ENCODE results near the gene ARHGEF4. TPM values are rescaled to one million over a fixed set of nuclear protein-coding genes. Genes with fewer than 3 reads are reported as not detected.

ARHGEF4 gene
- polyA plus RNA-seq, 3 donors: 0.05 TPM; not detected in 2

DNA sequence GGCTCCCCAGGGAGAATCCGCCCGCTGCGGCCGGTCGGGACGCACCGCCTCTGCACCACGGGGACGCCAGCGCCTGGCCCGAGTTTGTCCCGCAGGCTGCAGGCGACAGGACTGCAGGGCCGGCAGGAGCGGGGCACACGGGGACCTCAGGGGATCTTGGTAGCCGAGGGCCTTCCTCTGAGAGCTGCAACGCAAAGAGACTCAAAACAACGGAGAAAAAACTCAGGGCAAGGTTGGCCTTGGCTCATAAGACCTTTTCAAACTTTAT lies 79.7 kb downstream of the ARHGEF4 start:
- 22% methylated on average over 19 of the region's 19 CpGs for WGBS (ENCODE audit: insufficient coverage)
- Histone ChIP-seq H3K36me3 (replicated peaks in 1 of 2; ENCODE audit: control insufficient read depth in 1 of 2, insufficient read depth in 2 of 2, low read length in 2 of 2) (no peaks in the 10 kb centered on the region), H3K4me1 (ENCODE audit: control insufficient read depth in 1 of 2, insufficient read depth in 2 of 2, low read length in 2 of 2) (no peaks in the 10 kb centered on the region), H3K27ac (ENCODE audit: low read depth in 1 of 2, low read length in 2 of 2) (no peak overlapping the region), H3K4me2 (replicated peaks; ENCODE audit: extremely low read depth, low read length, poor library complexity, severe bottlenecking) (no peak overlapping the region), H3K4me3 (replicated peaks in 1 of 3; ENCODE audit: low read depth in 2 of 3, low read length in 3 of 3) (no peak overlapping the region), H2AFZ (ENCODE audit: insufficient read depth, low read depth, low read length, poor library complexity, severe bottlenecking) (no peak overlapping the region), H3K9me3 (replicated peaks in 1 of 2; ENCODE audit: control insufficient read depth in 1 of 2, insufficient read depth in 1 of 2, low read length in 2 of 2) (no peaks in the 10 kb centered on the region), H3K9ac (ENCODE audit: insufficient read depth, low read length, poor library complexity, severe bottlenecking) (no peak overlapping the region), H3K79me2 (ENCODE audit: insufficient read depth, low read length) (no peaks in the 10 kb centered on the region), H4K20me1 (ENCODE audit: insufficient read depth, low read length) (no peaks in the 10 kb centered on the region), H3K27me3 (ENCODE audit: control insufficient read depth in 2 of 2, insufficient read depth in 2 of 2, low read length in 2 of 2) (peaks cover 0 to 14% of the 10 kb centered on the region in 2 donors)
- Mint-ChIP-seq H3K27me3 (ENCODE audit: low read depth in 3 of 3) (peaks cover 17 to 46% (median 18%) of the 10 kb centered on the region in 3 donors), H3K27ac (no peak overlapping the region), H3K4me1 (no peaks in the 10 kb centered on the region), H3K4me3 (no peak overlapping the region), H3K36me3 (no peaks in the 10 kb centered on the region), H3K9me3 (peaks cover 0 to 2% (median 0%) of the 10 kb centered on the region in 7 donors)
- no peak for DNase-seq
- intact Hi-C loops (cut with micrococcal nuclease): loop anchor here in 1 of 2 donors (5.0 kb wide), 1 partner anchor 119 kb away; no protein-coding TSS in a partner anchor
- TF ChIP-seq, protein P1, sequence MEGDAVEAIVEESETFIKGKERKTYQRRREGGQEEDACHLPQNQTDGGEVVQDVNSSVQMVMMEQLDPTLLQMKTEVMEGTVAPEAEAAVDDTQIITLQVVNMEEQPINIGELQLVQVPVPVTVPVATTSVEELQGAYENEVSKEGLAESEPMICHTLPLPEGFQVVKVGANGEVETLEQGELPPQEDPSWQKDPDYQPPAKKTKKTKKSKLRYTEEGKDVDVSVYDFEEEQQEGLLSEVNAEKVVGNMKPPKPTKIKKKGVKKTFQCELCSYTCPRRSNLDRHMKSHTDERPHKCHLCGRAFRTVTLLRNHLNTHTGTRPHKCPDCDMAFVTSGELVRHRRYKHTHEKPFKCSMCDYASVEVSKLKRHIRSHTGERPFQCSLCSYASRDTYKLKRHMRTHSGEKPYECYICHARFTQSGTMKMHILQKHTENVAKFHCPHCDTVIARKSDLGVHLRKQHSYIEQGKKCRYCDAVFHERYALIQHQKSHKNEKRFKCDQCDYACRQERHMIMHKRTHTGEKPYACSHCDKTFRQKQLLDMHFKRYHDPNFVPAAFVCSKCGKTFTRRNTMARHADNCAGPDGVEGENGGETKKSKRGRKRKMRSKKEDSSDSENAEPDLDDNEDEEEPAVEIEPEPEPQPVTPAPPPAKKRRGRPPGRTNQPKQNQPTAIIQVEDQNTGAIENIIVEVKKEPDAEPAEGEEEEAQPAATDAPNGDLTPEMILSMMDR (IDR thresholded peaks at IDR 0.05): no peak

DNA sequence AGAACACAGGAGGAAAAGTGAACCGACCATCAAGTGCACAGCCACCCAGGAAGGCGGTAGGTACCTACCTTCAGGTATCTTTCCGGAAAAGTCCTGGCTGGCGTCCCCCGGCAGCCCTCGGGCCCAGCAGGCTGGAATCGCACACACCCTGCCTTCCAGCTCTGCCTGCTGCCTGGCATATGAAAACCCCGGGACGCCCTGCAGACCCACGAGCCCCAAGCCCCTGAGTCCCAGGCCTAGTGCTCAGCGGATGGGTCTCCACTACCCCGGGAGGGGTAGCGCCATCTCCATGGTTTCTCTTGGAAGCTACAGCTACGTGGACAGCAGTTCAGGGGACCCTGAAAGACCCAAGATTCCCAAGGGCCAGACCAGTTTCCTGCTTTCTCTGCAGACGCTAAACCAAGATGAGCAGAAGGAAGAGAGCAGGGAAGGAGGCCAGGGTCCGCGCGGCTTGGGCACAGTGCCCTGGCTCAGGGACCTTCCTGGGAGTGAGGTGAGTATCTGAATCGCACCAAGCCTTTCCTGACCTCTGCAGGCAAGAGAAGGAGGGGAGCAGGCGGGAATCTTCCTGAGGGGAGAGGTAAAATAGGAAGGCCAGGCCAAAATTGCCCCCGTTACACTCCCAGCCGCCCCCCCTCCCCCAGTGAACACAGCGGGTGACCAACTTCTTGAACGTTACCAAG lies 80.4 kb downstream of the ARHGEF4 start:
- TF ChIP-seq, protein P1 (IDR thresholded peaks at IDR 0.05): no peak
- Histone ChIP-seq H3K36me3 (replicated peaks in 1 of 2; ENCODE audit: control insufficient read depth in 1 of 2, insufficient read depth in 2 of 2, low read length in 2 of 2) (no peaks in the 10 kb centered on the region), H3K27me3 (ENCODE audit: control insufficient read depth in 2 of 2, insufficient read depth in 2 of 2, low read length in 2 of 2) (peaks cover 0 to 14% of the 10 kb centered on the region in 2 donors), H4K20me1 (ENCODE audit: insufficient read depth, low read length) (no peaks in the 10 kb centered on the region), H3K9me3 (replicated peaks in 1 of 2; ENCODE audit: control insufficient read depth in 1 of 2, insufficient read depth in 1 of 2, low read length in 2 of 2) (no peaks in the 10 kb centered on the region), H3K4me3 (replicated peaks in 1 of 3; ENCODE audit: low read depth in 2 of 3, low read length in 3 of 3) (no peak overlapping the region), H3K9ac (ENCODE audit: insufficient read depth, low read length, poor library complexity, severe bottlenecking) (no peak overlapping the region), H3K79me2 (ENCODE audit: insufficient read depth, low read length) (no peaks in the 10 kb centered on the region), H2AFZ (ENCODE audit: insufficient read depth, low read depth, low read length, poor library complexity, severe bottlenecking) (no peak overlapping the region), H3K4me1 (ENCODE audit: control insufficient read depth in 1 of 2, insufficient read depth in 2 of 2, low read length in 2 of 2) (no peaks in the 10 kb centered on the region), H3K4me2 (replicated peaks; ENCODE audit: extremely low read depth, low read length, poor library complexity, severe bottlenecking) (no peak overlapping the region), H3K27ac (ENCODE audit: low read depth in 1 of 2, low read length in 2 of 2) (no peak overlapping the region)
- Mint-ChIP-seq H3K4me1 (no peaks in the 10 kb centered on the region), H3K27me3 (ENCODE audit: low read depth in 3 of 3) (peaks cover 17 to 46% (median 19%) of the 10 kb centered on the region in 3 donors), H3K4me3 (no peak overlapping the region), H3K27ac (peak overlapping the region in 1 of 7 donors; percentile 44), H3K36me3 (no peaks in the 10 kb centered on the region), H3K9me3 (peaks cover 0 to 2% (median 0%) of the 10 kb centered on the region in 7 donors)
- no peak for DNase-seq
- intact Hi-C loops (cut with micrococcal nuclease): loop anchor here in 1 of 2 donors (5.0 kb wide), 1 partner anchor 120 kb away; no protein-coding TSS in a partner anchor
- 81% methylated on average over 19 of the region's 24 CpGs for WGBS (ENCODE audit: insufficient coverage)

All from CD14-positive monocyte (primary cell).